ENCODE measurements around the gene SMPX.
A peak's percentile ranks its signal among the peaks of the same experiment; 100 is the strongest.
"Not testable (repeated sequence)": the region's sequence is repeated elsewhere in the genome, so short reads cannot be mapped to it uniquely, and the experiment has no call there.

The SMPX gene

DNA sequence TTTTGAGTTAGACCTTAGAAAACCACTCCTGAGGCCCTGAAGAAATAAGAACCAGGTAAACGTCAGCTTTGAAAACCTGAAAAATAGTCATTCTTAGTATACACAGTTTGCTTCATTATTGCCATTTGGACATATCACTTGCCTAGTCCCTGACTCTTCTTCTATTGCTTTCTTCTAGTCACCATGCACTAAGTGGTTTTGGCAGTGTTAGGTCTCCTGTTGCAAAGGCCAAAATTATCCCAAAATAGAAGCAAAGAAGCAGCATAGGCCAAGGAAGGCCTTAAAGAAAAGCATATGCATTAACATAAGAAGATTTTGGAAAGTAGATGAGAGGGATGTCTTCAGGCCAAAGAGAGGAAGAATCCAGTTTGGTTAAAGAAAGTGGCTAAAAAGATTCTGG, 24.1 kb upstream of the SMPX start:
- TF ChIP-seq, protein P1, sequence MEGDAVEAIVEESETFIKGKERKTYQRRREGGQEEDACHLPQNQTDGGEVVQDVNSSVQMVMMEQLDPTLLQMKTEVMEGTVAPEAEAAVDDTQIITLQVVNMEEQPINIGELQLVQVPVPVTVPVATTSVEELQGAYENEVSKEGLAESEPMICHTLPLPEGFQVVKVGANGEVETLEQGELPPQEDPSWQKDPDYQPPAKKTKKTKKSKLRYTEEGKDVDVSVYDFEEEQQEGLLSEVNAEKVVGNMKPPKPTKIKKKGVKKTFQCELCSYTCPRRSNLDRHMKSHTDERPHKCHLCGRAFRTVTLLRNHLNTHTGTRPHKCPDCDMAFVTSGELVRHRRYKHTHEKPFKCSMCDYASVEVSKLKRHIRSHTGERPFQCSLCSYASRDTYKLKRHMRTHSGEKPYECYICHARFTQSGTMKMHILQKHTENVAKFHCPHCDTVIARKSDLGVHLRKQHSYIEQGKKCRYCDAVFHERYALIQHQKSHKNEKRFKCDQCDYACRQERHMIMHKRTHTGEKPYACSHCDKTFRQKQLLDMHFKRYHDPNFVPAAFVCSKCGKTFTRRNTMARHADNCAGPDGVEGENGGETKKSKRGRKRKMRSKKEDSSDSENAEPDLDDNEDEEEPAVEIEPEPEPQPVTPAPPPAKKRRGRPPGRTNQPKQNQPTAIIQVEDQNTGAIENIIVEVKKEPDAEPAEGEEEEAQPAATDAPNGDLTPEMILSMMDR (conservative IDR thresholded peaks at IDR 0.05; ENCODE audit: low read depth, low read length), result no peak
- H3K4me3 ChIP-seq (ENCODE audit: low read depth, low read length), result no peak overlapping the region
- DNase-seq (ENCODE audit: low read depth), result no peak

DNA sequence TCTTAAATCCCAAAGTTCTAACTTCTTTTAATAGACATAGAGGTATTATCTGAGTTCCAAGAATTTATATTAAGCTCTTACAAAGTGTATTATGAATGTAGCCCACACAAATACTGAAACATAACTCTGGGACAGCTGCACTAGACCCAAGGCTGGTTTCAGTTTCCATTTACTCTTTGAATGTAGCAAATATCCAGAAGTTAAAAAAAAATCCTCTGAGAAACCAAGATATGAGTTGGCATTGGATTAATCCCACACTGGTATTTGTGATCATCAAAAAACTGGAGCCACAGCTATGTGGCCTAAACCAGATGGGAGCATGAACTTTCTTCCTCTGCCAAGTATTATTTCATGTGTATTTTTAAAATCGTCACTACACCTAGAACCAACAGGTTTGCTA, 23.6 kb upstream of the SMPX start:
- TF ChIP-seq, protein P1 (conservative IDR thresholded peaks at IDR 0.05; ENCODE audit: low read depth, low read length), result no peak
- H3K4me3 ChIP-seq (ENCODE audit: low read depth, low read length), result no peak overlapping the region
- peak; percentile 24 for DNase-seq (ENCODE audit: low read depth)

DNA sequence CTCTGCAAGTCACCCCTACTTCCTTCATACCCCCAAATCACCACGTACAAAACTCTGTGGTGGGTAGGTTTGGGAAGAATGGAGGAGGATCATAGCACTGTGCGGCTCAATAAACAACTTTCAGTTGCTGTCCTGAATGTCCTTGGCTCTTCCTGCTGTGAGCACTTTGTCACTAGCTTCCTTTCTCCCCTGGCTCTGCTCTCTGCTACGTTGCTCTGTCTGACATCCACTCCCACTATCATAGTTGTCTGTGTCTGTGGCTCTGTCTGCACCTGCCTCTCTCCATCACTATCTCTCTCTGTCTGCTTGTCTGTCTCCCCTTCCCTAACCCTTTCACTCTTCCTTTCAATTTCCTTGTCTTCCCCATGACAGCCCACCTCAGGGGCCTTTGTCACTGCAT, 21.2 kb upstream of the SMPX start:
- no peak for DNase-seq (ENCODE audit: low read depth)

DNA sequence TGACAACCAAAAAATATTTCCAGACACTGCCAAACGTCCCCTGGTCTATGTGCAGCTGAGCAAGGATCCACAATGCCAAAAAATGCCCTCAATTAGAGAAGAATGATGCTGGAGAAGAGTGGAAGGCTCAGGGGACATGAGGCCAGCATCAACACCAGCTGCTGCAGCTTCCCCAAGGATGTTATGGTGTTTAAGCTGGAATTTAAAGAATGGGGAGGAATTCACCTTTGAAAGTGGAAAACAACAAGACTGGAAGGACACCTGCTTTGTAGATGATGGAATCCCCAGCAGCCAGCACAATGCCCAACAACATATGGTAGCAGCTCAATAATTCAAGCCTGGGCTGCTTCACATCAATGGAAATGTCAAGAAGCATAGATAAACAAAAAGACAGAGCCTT, 20.3 kb upstream of the SMPX start:
- H3K4me3 ChIP-seq (ENCODE audit: low read depth, low read length), result no peak overlapping the region
- TF ChIP-seq, protein P1 (conservative IDR thresholded peaks at IDR 0.05; ENCODE audit: low read depth, low read length), result no peak
- no peak for DNase-seq (ENCODE audit: low read depth)

More for the DNA sequence above, 21.2 kb upstream of the SMPX start:
- TF ChIP-seq, protein P1 (conservative IDR thresholded peaks at IDR 0.05; ENCODE audit: low read depth, low read length), result no peak
- H3K4me3 ChIP-seq (ENCODE audit: low read depth, low read length), result no peak overlapping the region

DNA sequence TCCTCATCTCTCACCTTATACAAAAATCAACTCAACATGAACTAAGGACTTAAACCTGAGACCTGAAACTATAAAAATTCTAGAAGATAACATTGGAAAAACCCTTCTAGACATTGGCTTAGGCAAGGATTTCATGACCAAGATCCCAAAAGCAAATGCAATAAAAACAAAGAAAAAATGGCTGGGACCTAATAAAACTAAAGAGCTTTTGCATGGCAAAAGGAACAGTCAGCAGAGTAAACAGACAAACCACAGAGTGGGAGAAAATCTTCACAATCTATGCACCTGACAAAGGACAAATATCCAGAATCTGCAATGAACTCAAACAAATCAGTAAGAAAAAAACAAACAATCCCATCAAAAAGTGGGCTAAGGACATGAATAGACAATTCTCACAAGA, 17.2 kb upstream of the SMPX start:
- not testable (repeated sequence) for DNase-seq (ENCODE audit: low read depth); H3K4me3 ChIP-seq (ENCODE audit: low read depth, low read length)

DNA sequence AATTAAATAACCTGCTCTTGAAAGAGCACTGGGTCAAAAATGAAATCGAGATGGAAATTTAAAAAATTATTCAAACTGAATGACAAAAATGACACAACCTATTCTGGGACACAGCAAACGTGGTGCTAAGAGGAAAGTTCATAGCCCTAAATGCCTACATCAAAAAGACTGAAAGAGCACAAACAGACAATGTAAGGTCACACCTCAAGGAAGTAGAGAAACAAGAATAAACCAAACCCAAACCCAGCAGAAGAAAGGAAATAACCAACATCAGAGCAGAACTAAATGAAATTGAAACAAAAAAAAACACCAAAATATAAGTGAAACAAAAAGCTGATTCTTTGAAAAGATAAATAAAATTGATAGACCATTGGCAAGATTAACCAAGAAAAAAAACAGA, 15.1 kb upstream of the SMPX start:
- H3K4me3 ChIP-seq (ENCODE audit: low read depth, low read length); DNase-seq (ENCODE audit: low read depth): not testable (repeated sequence)

DNA sequence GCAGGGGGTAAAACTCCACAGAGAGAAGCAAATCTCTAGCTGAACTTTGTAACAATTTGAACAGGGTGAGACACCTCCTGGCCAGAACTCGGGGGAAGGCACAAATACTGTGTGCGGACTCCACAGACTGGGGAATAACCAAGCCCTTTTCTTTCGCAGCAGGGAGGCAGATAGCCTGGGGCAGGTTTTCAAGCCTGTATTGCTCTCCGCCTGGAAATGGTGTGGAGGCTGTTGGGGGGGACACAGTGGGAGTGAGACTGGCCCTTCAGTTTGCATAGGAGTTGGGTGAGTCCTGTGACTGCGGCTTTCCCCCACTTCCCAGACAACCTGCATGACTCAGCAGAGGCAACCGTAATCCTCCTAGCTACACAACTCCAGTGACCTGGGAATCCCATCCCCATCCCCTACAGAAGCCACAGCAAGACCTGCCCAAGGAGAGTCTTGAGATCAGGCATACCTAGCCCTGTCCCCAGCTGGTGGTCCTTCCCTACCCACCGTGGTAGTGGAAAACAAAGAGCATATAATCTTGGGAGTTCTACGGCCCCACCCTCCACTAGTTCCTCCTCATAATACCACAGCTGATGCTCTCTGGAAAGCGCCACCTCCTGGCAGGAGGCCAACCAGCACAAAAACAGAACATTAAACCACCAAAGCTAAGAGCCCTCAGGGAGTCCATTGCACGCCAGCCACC, 12.9 kb upstream of the SMPX start:
- no peak overlapping the region for H3K4me3 ChIP-seq (ENCODE audit: low read depth, low read length)
- TF ChIP-seq, protein P1 (conservative IDR thresholded peaks at IDR 0.05; ENCODE audit: low read depth, low read length), result no peak
- no peak for DNase-seq (ENCODE audit: low read depth)

DNA sequence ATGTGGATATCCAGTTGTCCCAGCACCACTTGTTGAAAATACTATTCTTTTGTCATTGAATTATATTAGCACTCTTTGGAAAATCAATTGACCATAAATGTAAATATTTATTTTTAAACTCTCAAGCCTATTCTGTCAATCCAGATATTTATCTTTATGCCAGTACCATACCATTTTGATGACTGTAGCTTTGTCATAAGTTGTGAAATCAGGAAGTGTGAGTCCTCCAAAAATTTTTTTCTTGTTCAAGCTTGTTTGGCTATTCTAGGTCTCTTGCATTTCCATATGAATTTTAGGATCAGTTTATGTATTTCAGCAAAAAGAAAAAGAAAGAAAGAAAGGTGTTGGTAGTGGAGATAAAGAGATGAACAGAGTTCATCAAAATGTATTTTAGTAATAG, 8.2 kb upstream of the SMPX start:
- DNase-seq (ENCODE audit: low read depth), result no peak
- TF ChIP-seq, protein P1 (conservative IDR thresholded peaks at IDR 0.05; ENCODE audit: low read depth, low read length), result no peak
- no peak overlapping the region for H3K4me3 ChIP-seq (ENCODE audit: low read depth, low read length)
